ENCODE measurements around the gene INAFM1. TPM values are rescaled to one million over a fixed set of nuclear protein-coding genes. Genes with fewer than 3 reads are reported as not detected.
A peak's percentile ranks its signal among the peaks of the same experiment; 100 is the strongest.

INAFM1 gene
- total RNA-seq, 2 experiments from 2014 or later, result 16.9 to 19.3 TPM

DNA sequence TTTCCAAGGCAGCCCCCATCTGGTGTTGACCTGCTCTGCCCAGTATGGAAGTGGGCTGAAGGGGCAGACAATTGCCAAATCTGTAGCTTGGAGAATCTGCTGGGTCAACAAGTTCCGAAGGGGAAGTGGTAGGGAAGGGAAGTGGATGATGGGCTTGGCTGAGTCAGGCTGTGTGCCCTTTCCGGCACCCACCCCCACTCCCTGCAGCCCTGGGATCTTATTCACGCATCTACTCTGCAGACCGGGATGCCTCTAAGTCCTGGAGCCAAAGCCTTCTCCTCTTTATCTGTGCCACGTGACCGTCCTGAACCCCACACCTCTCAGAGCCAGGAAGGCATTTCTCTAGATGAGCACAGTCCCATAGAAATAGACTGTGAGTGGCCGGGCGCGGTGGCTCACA, 49.8 kb downstream of the INAFM1 start:
- H3K27ac Mint-ChIP-seq, result no peak overlapping the region
- H3K36me3 Mint-ChIP-seq (ENCODE audit: low read depth), result no peaks in the 10 kb centered on the region

More for the DNA sequence above, 49.8 kb downstream of the INAFM1 start:
- intact Hi-C loops (cut with DNase I, micrococcal nuclease), result no loop called here
- Histone ChIP-seq H3K4me1 (ENCODE audit: insufficient read depth, low read length) (no peaks in the 10 kb centered on the region), H3K27ac (ENCODE audit: low read depth in 1 of 2, low read length in 2 of 2) (no peak overlapping the region), H3K27me3 (ENCODE audit: control insufficient read depth in 1 of 2, insufficient read depth in 2 of 2, low read length in 2 of 2) (peaks cover 8 to 15% of the 10 kb centered on the region in 2 experiments), H3K4me3 (ENCODE audit: low read length) (no peak overlapping the region), H3K9me3 (ENCODE audit: control insufficient read depth in 1 of 2, insufficient read depth in 1 of 2, low read length in 2 of 2) (no peaks in the 10 kb centered on the region), H3K36me3 (ENCODE audit: insufficient read depth, low read length) (no peaks in the 10 kb centered on the region)
- DNase-seq (peak in 2 of 14 experiments; percentile 62 to 73), ATAC-seq (ENCODE audit: poor library complexity) (no peak)
- Mint-ChIP-seq H3K4me3 (no peak overlapping the region), H3K9me3 (no peaks in the 10 kb centered on the region), H3K27me3 (peaks cover 32% of the 10 kb centered on the region), H3K4me1 (ENCODE audit: low read depth) (no peaks in the 10 kb centered on the region)
- ChIA-PET POLR2A (no interaction called here), CTCF (no interaction called here)
- no peak for TF ChIP-seq CTCF (IDR thresholded peaks at IDR 0.05)

Small RNA genes lying within 50 kb of the gene (microRNA-seq; reads per million reads assigned to microRNA genes)
- gene MIR3190 (ENCODE audit: borderline microRNAs expressed, borderline replicate concordance) (not detected), gene MIR3191 (ENCODE audit: borderline microRNAs expressed, borderline replicate concordance) (not detected)

Other genes starting within 250 kb of the INAFM1 start
- gene TMEM160, start 226.3 kb upstream of the INAFM1 start, total RNA-seq, result 10 to 100 TPM; 18.0 to 18.1 TPM
- 10 to 100 TPM; 39.4 to 43.7 TPM for gene ZC3H4, start 161.1 kb upstream of the INAFM1 start, total RNA-seq
- 10 to 100 TPM; 29.6 to 30.9 TPM for gene SAE1, start 144.1 kb upstream of the INAFM1 start, total RNA-seq
- gene BBC3, start 43.7 kb upstream of the INAFM1 start, total RNA-seq, result 10 to 100 TPM; 39.8 to 42.1 TPM
- 10 to 100 TPM; 68.5 to 74.3 TPM for gene CCDC9, start 18.4 kb upstream of the INAFM1 start, total RNA-seq
- gene C5AR1, start 35.0 kb downstream of the INAFM1 start, total RNA-seq, result 1 to 10 TPM; 4.4 to 5.8 TPM
- gene C5AR2, start 57.3 kb downstream of the INAFM1 start, total RNA-seq, result under 1 TPM; 0.06 to 0.19 TPM
- gene DHX34, start 74.4 kb downstream of the INAFM1 start, total RNA-seq, result 1 to 10 TPM; 6.8 to 8.2 TPM
- gene MEIS3, start 144.6 kb downstream of the INAFM1 start, total RNA-seq, result under 1 TPM in 1 of 2 experiments, not detected in 1; 0.47 TPM
- gene SLC8A2, start 197.0 kb downstream of the INAFM1 start, total RNA-seq, result not detected
- gene KPTN, start 209.3 kb downstream of the INAFM1 start, total RNA-seq, result 1 to 10 TPM; 3.6 to 4.5 TPM
- 100 to 1,000 TPM; 135 to 145 TPM for gene NAPA, start 240.2 kb downstream of the INAFM1 start, total RNA-seq